B cell (primary cell): Measurements from ENCODE around the gene GAK. TPM values are rescaled to one million over a fixed set of nuclear protein-coding genes. Genes with fewer than 3 reads are reported as not detected.
"Not testable (repeated sequence)": the region's sequence is repeated elsewhere in the genome, so short reads cannot be mapped to it uniquely, and the experiment has no call there.

Experiments used
- ATAC-seq: fragments of 200-7000 bp; cut with Tn5 transposase; one replicate; pipeline ENCODE4 v1.10.0; 2021; ENCODE audit warnings: low read depth, mild to moderate bottlenecking, moderate number of reproducible peaks, moderate library complexity
- CTCF ChIA-PET: fragments of 350-600 bp; sonication (Branson Sonifier 250); formaldehyde crosslinking; loops from one replicate; lab custom pipeline; 2021; ENCODE audit warnings: antibody characterized with exemption, inconsistent platforms; lab: Charles Lee
- POLR2A ChIA-PET: fragments of 350-600 bp; sonication (Branson Sonifier 250); formaldehyde crosslinking; loops from one replicate; lab custom pipeline; 2021; ENCODE audit warnings: antibody characterized with exemption; lab: Charles Lee
- DNase-seq: peaks from one replicate; pipeline ENCODE4 v3.0.0; 2013
- H2AFZ ChIP-seq: 2 replicates; pipeline ENCODE4 v1.6.1; 2012; ENCODE audit warnings: mild to moderate bottlenecking, low read depth, low read length; ENCODE audit not compliant: insufficient read depth, poor library complexity, severe bottlenecking
- H3K27ac ChIP-seq, 2 donors: 1 replicate in 1 of 2; 2 replicates in 1 of 2; pipeline ENCODE4 v1.5.1; 2012 to 2013; ENCODE audit warnings: low read length in 2 of 2, mild to moderate bottlenecking in 2 of 2, moderate library complexity in 1 of 2
- H3K27me3 ChIP-seq, 4 experiments: fragments of 200-600 bp in 1 of 4; sonication (generic) in 1 of 4; replicated peaks in 1 of 4; 1 replicate in 2 of 4; 2 replicates in 2 of 4; pipeline versions ENCODE4 v1.6.1 to v1.7.0; 2013 to 2016; ENCODE audit warnings: low read length in 3 of 4, mild to moderate bottlenecking in 2 of 4, mixed read lengths in 1 of 4, moderate library complexity in 1 of 4; ENCODE audit not compliant: insufficient read depth in 4 of 4, control insufficient read depth in 3 of 4; ENCODE audit errors: control extremely low read depth in 1 of 4
- H3K36me3 ChIP-seq, 2 experiments: replicated peaks in 1 of 2; 1 replicate in 1 of 2; 2 replicates in 1 of 2; pipeline versions ENCODE4 v1.6.1 to v1.7.1; 2013; ENCODE audit warnings: low read length in 1 of 2; ENCODE audit not compliant: insufficient read depth in 2 of 2, control insufficient read depth in 1 of 2; ENCODE audit errors: control extremely low read depth in 1 of 2, extremely low read depth in 1 of 2
- H3K4me1 ChIP-seq, 2 donors: fragments of 200-600 bp in 1 of 2; sonication (generic) in 1 of 2; 1 replicate in 1 of 2; 2 replicates in 1 of 2; pipeline versions ENCODE4 v1.5.1 to v1.6.1; 2013 to 2017; ENCODE audit warnings: low read length in 2 of 2; ENCODE audit not compliant: control insufficient read depth in 2 of 2, insufficient read depth in 2 of 2
- H3K4me2 ChIP-seq: replicated peaks from 2 replicates; pipeline ENCODE3; 2012; ENCODE audit warnings: mild to moderate bottlenecking, low read depth, low read length; ENCODE audit not compliant: poor library complexity, severe bottlenecking
- H3K4me3 ChIP-seq, 5 experiments: fragments of 200-600 bp in 1 of 5; sonication (generic) in 1 of 5; 1 replicate in 3 of 5; 2 replicates in 2 of 5; pipeline versions ENCODE4 v1.5.1 to v1.7.0; 2011 to 2016; ENCODE audit warnings: low read length in 4 of 5, mild to moderate bottlenecking in 4 of 5, low read depth in 2 of 5, control low read depth in 1 of 5, moderate library complexity in 1 of 5; ENCODE audit not compliant: insufficient read depth in 1 of 5; ENCODE audit errors: control extremely low read depth in 1 of 5, extremely low read depth in 1 of 5
- H3K79me2 ChIP-seq: fragments of 200-600 bp; sonication (generic); one replicate; pipeline ENCODE4 v1.6.0; 2016; ENCODE audit warnings: low read length; ENCODE audit not compliant: control insufficient read depth, insufficient read depth
- H3K9ac ChIP-seq: fragments of 200-600 bp; sonication (generic); 2 replicates; pipeline ENCODE4 v1.6.1; 2017; ENCODE audit warnings: mild to moderate bottlenecking, low read length, moderate library complexity
- H3K9me3 ChIP-seq, 3 donors: one replicate each; pipeline versions ENCODE4 v1.6.1 to v1.7.1; 2013; ENCODE audit warnings: low read length in 2 of 3; ENCODE audit not compliant: control insufficient read depth in 2 of 3, insufficient read depth in 1 of 3; ENCODE audit errors: control extremely low read depth in 1 of 3
- H4K20me1 ChIP-seq: 2 replicates; pipeline ENCODE4 v1.6.0; 2012; ENCODE audit warnings: mild to moderate bottlenecking, low read length; ENCODE audit not compliant: insufficient read depth, control insufficient read depth, poor library complexity, severe bottlenecking
- H3K27ac Mint-ChIP-seq: one replicate; pipeline ENCODE4 v1.8.0; 2021; ENCODE audit warnings: mixed read lengths
- H3K27me3 Mint-ChIP-seq: one replicate; pipeline ENCODE4 v1.8.0; 2021; ENCODE audit warnings: mixed read lengths
- H3K4me1 Mint-ChIP-seq: one replicate; pipeline ENCODE4 v1.8.0; 2021; ENCODE audit warnings: mixed read lengths
- H3K4me3 Mint-ChIP-seq: one replicate; pipeline ENCODE4 v1.8.0; 2021; ENCODE audit warnings: mixed read lengths
- H3K9me3 Mint-ChIP-seq: one replicate; pipeline ENCODE4 v1.8.0; 2022; ENCODE audit warnings: mixed read lengths; ENCODE audit not compliant: insufficient read depth
- EZH2 ChIP-seq: IDR thresholded peaks from 2 replicates; pipeline ENCODE4 v1.6.1; 2012; ENCODE audit warnings: borderline replicate concordance, low read depth, mild to moderate bottlenecking, moderate library complexity, low read length; ENCODE audit not compliant: insufficient read depth, poor library complexity, severe bottlenecking
- WGBS: methylation state at CpG from one replicate; pipeline ENCODE4 v1.1.5; 2013; ENCODE audit warnings: missing lambda C conversion rate; ENCODE audit not compliant: insufficient coverage; 5-methylcytosine and 5-hydroxymethylcytosine counted together
- intact Hi-C: fragments of 100-400 bp; cut with micrococcal nuclease; formaldehyde crosslinking; loops from one replicate; pipeline ENCODE4 v1.10.0; 2022
- polyA plus RNA-seq: library from polyadenylated mRNA; depleted of rRNA; stranded (reverse); fragments of >200 nt; gene quantifications from 2 replicates; pipeline ENCODE4 v1.2.3, GENCODE V29; 2012
- total RNA-seq, 2 donors: library from RNA; stranded (reverse); fragments of 120-200 nt in 1 of 2; gene quantifications; 1 replicate in 1 of 2; 2 replicates in 1 of 2; pipeline versions ENCODE4 v1.2.3 to v1.2.4, GENCODE V29; 2013 to 2022
- TF ChIP-seq, protein P1 (sequence below): fragments of 200-600 bp; IDR thresholded peaks from one replicate; pipeline ENCODE4 v1.8.0; 2022; ENCODE audit warnings: antibody characterized with exemption, mild to moderate bottlenecking

The GAK gene
- total and polyA plus RNA-seq, 2 donors (not counting 1 experiment from before 2014, with no cell fraction given): 113 to 283 TPM

DNA sequence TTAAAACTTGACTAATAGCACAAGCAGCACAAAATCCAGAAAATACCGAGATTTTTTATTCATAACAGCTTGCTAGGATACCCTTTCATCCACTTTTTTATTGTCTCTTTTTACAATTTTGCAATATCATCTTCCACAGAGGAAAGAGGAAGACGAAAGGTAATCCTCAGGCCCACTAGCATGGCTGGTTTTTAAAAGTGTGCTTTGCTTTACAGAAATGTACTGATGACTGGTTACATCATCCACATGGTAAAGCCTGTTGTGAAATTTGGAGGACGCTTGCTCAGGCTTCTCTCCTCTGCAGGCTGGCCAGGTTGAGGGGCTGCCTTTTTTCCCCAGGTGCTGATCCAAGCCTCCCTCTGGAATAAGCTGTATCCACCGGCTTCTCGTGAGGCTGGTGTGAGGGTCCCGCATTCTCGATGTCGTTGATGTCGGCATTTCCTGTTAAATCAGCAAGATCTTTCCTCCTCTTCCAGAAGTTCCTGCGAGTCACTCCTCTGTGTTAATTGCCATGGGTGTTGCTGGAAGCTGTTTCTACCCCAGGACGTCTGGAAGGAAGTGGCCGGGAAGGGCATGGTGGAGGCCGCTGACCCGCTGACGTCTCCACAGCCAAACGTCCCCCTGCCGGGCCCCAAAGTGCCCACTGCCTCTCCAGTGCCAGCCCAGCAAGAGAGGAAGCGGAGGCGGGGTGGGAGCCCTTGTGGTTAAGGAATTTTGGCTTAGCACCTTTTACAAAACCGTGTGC is 47.0 kb upstream of the GAK start:
- ChIA-PET CTCF (no interaction called here), POLR2A (no interaction called here)
- H3K36me3 ChIP-seq: no peaks in the 10 kb centered on the region
- ATAC-seq (no peak), DNase-seq (no peak)
- H3K27me3 ChIP-seq: no peaks in the 10 kb centered on the region
- TF ChIP-seq EZH2: no peak
- TF ChIP-seq, protein P1, sequence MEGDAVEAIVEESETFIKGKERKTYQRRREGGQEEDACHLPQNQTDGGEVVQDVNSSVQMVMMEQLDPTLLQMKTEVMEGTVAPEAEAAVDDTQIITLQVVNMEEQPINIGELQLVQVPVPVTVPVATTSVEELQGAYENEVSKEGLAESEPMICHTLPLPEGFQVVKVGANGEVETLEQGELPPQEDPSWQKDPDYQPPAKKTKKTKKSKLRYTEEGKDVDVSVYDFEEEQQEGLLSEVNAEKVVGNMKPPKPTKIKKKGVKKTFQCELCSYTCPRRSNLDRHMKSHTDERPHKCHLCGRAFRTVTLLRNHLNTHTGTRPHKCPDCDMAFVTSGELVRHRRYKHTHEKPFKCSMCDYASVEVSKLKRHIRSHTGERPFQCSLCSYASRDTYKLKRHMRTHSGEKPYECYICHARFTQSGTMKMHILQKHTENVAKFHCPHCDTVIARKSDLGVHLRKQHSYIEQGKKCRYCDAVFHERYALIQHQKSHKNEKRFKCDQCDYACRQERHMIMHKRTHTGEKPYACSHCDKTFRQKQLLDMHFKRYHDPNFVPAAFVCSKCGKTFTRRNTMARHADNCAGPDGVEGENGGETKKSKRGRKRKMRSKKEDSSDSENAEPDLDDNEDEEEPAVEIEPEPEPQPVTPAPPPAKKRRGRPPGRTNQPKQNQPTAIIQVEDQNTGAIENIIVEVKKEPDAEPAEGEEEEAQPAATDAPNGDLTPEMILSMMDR: no peak
- intact Hi-C loops: no loop called here
- no peak overlapping the region for H3K27ac ChIP-seq
- H3K9me3 ChIP-seq: peaks cover 0 to 14% (median 0%) of the 10 kb centered on the region in 3 donors
- no peak overlapping the region for H3K27ac Mint-ChIP-seq
- H3K4me1 Mint-ChIP-seq: no peaks in the 10 kb centered on the region
- no peak overlapping the region for H3K4me2 ChIP-seq
- peaks cover 6% of the 10 kb centered on the region for H3K79me2 ChIP-seq
- H3K9me3 Mint-ChIP-seq: no peaks in the 10 kb centered on the region
- no peak overlapping the region for H3K4me3 ChIP-seq
- H3K9ac ChIP-seq: no peak overlapping the region
- 70% methylated on average over 12 of the region's 20 CpGs for WGBS
- H3K27me3 Mint-ChIP-seq: no peaks in the 10 kb centered on the region
- peaks cover 2% of the 10 kb centered on the region for H4K20me1 ChIP-seq
- no peak overlapping the region for H2AFZ ChIP-seq
- no peak overlapping the region for H3K4me3 Mint-ChIP-seq
- H3K4me1 ChIP-seq: no peaks in the 10 kb centered on the region

DNA sequence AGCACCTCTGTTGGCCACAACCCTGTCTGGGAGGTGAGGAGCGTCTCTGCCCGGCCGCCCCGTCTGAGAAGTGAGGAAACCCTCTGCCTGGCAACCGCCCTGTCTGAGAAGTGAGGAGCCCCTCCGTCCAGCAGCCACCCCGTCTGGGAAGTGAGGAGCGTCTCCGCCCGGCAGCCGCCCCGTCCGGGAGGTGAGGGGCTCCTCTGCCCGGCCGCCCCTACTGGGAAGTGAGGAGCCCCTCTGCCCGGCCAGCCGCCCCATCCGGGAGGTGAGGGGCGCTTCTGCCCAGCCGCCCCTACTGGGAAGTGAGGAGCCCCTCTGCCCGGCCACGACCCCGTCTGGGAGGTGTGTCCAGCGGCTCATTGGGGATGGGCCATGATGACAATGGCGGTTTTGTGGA is 43.9 kb upstream of the GAK start:
- H3K9me3 ChIP-seq: peaks cover 0 to 15% (median 0%) of the 10 kb centered on the region in 3 donors
- H3K4me2 ChIP-seq, DNase-seq, H3K36me3 ChIP-seq, ATAC-seq, H3K4me3 Mint-ChIP-seq, CTCF ChIA-PET, H3K9me3 Mint-ChIP-seq, H3K27ac Mint-ChIP-seq, H3K4me3 ChIP-seq, H3K27ac ChIP-seq, H2AFZ ChIP-seq, H3K79me2 ChIP-seq, H3K27me3 Mint-ChIP-seq, POLR2A ChIA-PET, H3K4me1 Mint-ChIP-seq, intact Hi-C loops, H3K27me3 ChIP-seq, H3K9ac ChIP-seq: not testable (repeated sequence)
- peaks cover 10 to 16% of the 10 kb centered on the region in 2 donors for H3K4me1 ChIP-seq
- no CpG with 5 or more reads among the region's 25 CpGs for WGBS
- H4K20me1 ChIP-seq: peaks cover 26% of the 10 kb centered on the region
